HUES64 (cell line): ENCODE data around the gene ASIC4.

ENCODE experiments used
- H3K27ac ChIP-seq: 2 replicates; pipeline ENCODE4 v1.7.0; 2013; ENCODE audit warnings: low read depth, low read length, inconsistent platforms
- H3K27me3 ChIP-seq: 2 replicates; pipeline ENCODE4 v1.6.1; 2013; ENCODE audit warnings: mild to moderate bottlenecking, low read length; ENCODE audit not compliant: insufficient read depth
- H3K36me3 ChIP-seq: 2 replicates; pipeline ENCODE4 v1.6.1; 2013; ENCODE audit warnings: mild to moderate bottlenecking, low read length; ENCODE audit not compliant: insufficient read depth
- H3K4me1 ChIP-seq: 2 replicates; pipeline ENCODE4 v1.6.1; 2013; ENCODE audit warnings: mild to moderate bottlenecking, low read length, moderate library complexity; ENCODE audit not compliant: insufficient read depth
- H3K4me3 ChIP-seq: 2 replicates; pipeline ENCODE4 v1.5.1; 2013; ENCODE audit warnings: mild to moderate bottlenecking, low read length, moderate library complexity
- H3K9ac ChIP-seq: 2 replicates; pipeline ENCODE4 v1.6.1; 2013; ENCODE audit warnings: mild to moderate bottlenecking, low read depth, low read length
- H3K9me3 ChIP-seq: 2 replicates; pipeline ENCODE4 v1.6.1; 2013; ENCODE audit warnings: low read depth, low read length; ENCODE audit not compliant: insufficient read depth
- WGBS: fragments of 150-250, 120-280 bp; methylation state at CpG from one replicate; pipeline ENCODE4 v1.1.7; 2013; ENCODE audit warnings: missing lambda C conversion rate; 5-methylcytosine and 5-hydroxymethylcytosine counted together

The ASIC4 gene

DNA sequence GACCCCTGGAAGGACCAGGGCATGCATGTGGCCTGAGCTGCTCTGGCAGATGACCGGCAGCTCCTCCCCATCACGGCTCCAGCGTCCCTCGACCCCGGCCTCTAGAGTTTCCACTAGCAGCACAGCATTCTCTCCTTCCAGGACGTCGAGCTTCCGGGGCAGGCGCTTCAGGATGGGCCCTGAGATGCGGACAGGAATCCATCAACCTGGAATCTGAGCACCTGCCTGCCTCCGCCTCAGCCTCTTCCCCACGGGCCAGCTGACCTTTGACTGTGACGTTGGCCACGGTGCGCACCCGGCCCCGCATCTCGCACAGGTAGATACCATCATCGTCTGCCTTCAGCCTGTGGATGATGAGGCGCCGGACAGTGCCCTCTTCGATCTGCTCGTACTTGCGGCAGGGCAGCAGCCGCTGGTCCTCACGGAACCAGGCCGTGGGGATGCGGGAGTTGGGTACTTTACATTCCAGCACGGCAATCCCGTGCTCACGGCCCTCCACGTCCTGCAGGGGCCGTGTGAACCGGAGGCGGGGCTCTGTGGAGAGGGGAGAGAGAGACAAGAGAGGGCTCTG lies 53.6 kb downstream of the ASIC4 start:
- Histone ChIP-seq H3K4me1 (peaks cover 41% of the 10 kb centered on the region), H3K9ac (no peak overlapping the region), H3K36me3 (peaks cover 47% of the 10 kb centered on the region), H3K27ac (no peak overlapping the region), H3K9me3 (no peaks in the 10 kb centered on the region), H3K27me3 (peaks cover 13% of the 10 kb centered on the region), H3K4me3 (no peak overlapping the region)
- 92% methylated on average over 35 of the region's 35 CpGs for WGBS

DNA sequence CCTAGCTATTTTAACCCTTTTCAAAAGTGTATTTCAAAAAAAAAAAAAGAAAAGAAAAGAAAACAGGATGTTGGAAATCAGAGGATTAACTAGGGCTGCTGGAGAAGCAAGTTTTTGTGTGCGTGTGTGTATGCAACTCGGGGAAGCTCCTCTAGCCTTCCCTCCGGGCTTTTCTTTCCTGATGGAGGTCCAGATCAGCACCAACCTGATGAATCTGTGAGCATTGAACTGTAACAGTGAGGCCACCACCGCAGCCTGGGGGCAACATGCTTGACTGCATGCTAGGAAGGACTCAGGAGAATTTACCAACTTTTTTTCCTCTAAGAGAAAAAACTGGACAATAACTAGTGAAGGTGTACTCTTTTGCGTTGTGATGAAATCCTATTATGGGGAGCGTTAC lies 54.8 kb downstream of the ASIC4 start:
- Histone ChIP-seq H3K9me3 (no peaks in the 10 kb centered on the region), H3K27me3 (peaks cover 13% of the 10 kb centered on the region), H3K27ac (no peak overlapping the region), H3K4me3 (no peak overlapping the region), H3K36me3 (peaks cover 36% of the 10 kb centered on the region), H3K4me1 (peaks cover 41% of the 10 kb centered on the region), H3K9ac (no peak overlapping the region)
- 93% methylated on average over 6 of the region's 6 CpGs for WGBS

DNA sequence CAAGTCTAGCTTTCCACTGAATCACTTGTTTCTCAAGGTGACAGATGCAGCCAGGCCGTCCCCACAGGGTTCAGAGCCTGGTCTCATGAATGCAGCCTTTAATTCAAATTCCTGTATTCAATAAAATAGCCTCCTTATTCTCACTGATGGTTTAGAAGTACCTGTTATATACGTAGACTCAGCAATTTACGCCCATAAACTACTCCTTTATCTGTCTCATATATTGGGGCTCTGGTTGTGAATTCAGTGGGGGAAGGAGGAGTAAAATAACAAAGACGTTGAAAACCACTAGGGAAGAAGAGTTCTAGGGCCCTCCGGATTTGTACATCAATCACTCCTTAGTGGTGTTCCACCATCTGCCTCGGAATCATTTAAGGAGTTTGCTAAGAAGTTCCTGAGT lies 55.4 kb downstream of the ASIC4 start:
- peak overlapping the region; percentile 78 for H3K4me3 ChIP-seq

DNA sequence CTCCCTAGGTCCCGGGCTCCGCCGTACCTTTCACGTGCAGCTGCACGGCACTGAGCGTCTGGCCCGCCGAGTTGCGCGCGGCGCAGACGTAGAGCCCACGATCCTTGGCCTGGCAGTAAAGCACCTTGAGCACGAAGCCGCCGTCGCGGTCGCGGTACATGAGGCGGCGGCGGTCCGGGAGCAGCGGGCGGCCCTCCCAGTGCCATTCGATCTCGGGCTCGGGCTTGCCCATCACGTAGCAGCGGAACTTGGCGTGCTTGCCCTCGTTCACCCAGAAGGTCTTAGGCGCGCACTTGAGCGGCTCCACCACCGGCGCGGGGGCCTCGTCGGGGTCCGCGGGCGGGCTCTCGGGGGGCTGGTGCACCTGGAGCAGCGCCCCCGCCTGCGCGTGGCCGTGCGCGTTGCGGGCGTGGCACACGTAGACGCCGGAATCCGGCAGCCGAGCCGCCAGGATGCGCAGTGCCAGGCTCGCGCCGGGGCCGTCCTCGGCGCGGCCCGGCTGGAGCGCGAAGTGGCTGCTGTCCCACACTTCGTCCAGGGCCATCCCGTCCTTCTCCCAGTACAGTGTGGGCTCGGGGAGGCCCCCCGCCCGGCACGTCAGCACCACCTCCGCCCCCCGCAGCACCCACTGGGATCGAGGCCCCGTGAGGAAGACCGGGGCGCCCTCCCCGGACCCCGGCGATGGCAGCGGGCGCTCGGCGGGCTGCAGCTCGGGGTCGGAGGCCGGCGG lies 56.1 kb downstream of the ASIC4 start:
- peaks cover 13% of the 10 kb centered on the region for H3K27me3 ChIP-seq
- peaks cover 30% of the 10 kb centered on the region for H3K4me1 ChIP-seq
- no peaks in the 10 kb centered on the region for H3K9me3 ChIP-seq
- H3K36me3 ChIP-seq: peaks cover 26% of the 10 kb centered on the region
- WGBS: 7% methylated on average over 95 of the region's 95 CpGs
- H3K4me3 ChIP-seq: peak overlapping the region; percentile 78
- H3K9ac ChIP-seq: peak overlapping the region; percentile 84
- H3K27ac ChIP-seq: peak overlapping the region; percentile 23; the same call in 1 of the 2 replicates

More for the DNA sequence above, 55.4 kb downstream of the ASIC4 start:
- Histone ChIP-seq H3K9ac (no peak overlapping the region), H3K27ac (no peak overlapping the region), H3K27me3 (peaks cover 13% of the 10 kb centered on the region), H3K36me3 (peaks cover 30% of the 10 kb centered on the region), H3K4me1 (peaks cover 38% of the 10 kb centered on the region), H3K9me3 (no peaks in the 10 kb centered on the region)
- WGBS: 70% methylated on average over 4 of the region's 6 CpGs

DNA sequence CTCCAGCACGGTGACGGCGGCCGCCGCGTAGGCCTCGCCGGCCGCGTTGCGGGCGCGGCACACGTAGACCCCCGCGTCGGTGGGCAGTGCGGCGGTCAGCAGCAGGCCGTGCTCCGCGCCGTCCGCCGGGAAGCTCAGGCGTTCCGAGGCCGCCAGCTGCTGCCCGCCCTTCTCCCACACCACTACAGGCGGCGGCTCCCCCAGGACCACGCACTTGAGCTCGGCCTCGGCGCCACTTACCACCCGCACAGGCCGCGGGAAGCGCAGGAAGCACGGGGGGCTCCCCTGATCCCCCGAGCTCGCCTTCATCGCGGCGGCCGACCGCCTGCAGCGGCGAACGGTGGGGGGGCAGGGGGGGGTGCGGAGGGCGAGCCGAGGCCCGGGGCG lies 56.6 kb downstream of the ASIC4 start:
- Histone ChIP-seq H3K9me3 (no peaks in the 10 kb centered on the region), H3K27me3 (peaks cover 13% of the 10 kb centered on the region), H3K9ac (peak overlapping the region; percentile 84), H3K4me1 (peaks cover 25% of the 10 kb centered on the region), H3K4me3 (peak overlapping the region; percentile 78), H3K36me3 (peaks cover 26% of the 10 kb centered on the region), H3K27ac (peak overlapping the region; percentile 23; the same call in 1 of the 2 replicates)
- WGBS: under 1% methylated on average over 38 of the region's 55 CpGs

DNA sequence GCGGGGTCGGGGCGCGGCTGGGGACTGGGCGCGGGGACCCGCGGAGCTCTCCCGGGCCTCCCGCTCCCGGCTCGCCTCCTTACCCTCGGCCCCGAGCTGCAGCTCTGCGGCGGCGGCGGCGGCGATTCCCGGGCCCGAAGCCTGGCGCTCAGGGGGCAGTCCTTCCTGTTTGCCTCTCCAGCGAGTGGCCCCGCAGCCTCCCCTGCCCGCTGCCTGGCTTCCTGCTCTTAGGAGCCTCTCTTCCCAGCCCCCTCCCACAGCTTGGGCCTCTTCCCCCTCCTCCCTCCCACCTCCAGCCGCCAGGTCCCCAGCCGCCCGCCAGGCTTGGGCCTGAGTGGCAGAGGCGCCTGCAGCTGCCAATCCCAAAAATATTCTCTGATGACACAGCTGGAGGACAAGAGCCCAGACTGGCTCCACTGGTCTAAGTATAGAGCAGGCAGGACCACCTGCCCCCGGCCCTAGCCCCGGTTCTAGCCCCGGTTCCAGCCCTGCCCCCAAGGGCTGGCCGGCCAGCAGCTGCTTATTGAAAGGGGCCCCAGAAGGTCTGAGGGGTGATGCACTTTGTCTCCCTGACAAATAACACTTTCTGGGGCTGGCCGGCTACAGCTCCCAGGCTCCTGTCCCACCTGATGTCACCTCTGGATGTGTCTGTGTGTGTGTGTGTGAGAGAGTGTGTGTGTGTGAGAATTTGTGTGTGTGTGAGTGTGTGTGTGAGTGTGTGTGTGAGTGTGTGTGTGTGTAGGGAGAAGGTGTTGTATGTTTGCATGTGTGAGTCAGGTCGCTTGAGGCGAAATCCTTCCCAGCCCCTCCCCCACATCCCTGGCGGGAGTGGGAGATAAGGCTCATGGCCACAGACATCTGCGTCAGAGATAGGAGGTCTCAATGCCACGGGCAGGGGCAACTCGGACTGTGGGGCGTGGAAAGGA lies 57.3 kb downstream of the ASIC4 start, which contains the start of gene OBSL1:
TSS of gene OBSL1 (minus strand) at position 229 of the 926 bp plus-strand sequence. CDS start 307 bp downstream, outside the sequence.
- H3K4me3 ChIP-seq: peak within 1 kb of the TSS; percentile 78
- peaks cover 23% of the 10 kb centered on the region for H3K36me3 ChIP-seq
- peaks cover 13% of the 10 kb centered on the region for H3K27me3 ChIP-seq
- H3K9ac ChIP-seq: peak within 1 kb of the TSS; percentile 84
- H3K4me1 ChIP-seq: peaks cover 23% of the 10 kb centered on the region
- peak within 1 kb of the TSS; percentile 92 for H3K27ac ChIP-seq
- no peaks in the 10 kb centered on the region for H3K9me3 ChIP-seq
- 6% methylated on average over 40 of the region's 42 CpGs for WGBS

DNA sequence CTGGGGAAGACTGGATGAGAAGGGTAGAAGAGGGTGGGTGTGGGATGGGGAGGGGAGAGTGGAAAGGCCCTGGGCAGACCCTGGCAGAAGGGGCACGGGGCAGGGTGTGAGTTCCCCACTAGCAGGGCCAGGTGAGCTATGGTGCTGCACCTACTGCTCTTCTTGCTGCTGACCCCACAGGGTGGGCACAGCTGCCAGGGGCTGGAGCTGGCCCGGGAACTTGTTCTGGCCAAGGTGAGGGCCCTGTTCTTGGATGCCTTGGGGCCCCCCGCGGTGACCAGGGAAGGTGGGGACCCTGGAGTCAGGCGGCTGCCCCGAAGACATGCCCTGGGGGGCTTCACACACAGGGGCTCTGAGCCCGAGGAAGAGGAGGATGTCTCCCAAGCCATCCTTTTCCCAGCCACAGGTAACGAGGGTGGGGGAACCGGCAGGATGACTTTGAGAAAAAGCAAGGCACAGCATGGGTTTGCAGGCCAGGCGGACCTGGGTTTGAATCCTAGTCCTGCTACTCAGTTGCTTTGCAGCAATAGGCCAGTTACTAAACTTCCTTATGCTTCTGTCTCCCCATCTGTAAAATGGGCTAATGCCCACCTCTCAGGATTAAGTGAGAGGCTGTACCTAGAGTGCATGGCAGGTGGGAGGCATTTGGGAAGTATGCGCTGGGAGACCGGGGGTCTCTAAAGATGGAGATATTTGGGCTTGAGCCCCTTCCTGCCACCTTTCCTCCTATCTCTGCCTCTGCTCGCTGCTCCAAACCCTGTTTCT lies 58.1 kb downstream of the ASIC4 start, which contains the start of gene INHA:
TSS of gene INHA (plus strand) at position 74 of the 765 bp plus-strand sequence. CDS start at position 139, 65 bp downstream.
- H3K27ac ChIP-seq: peak within 1 kb of the TSS; percentile 92

DNA sequence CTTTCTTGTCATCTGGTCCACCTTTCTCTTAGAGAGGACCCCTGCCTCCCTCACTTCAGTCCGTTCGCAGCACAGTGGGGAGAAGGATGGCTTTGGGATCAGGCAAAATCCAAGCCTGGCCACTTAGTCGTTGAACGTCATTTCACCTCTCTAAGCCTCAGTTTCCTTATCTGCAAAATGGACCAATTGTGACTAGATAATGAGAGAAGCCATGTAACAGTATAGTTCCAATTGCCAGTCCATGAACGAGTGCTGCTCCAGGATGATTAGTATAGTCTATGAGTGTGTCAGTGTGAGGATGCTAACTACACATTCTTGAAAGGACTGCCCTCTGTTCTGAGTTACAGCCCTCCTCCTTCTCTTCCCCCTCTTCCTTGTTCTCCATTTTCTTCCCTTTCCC lies 58.9 kb downstream of the ASIC4 start:
- 89% methylated on average over 5 of the region's 5 CpGs for WGBS
- no peaks in the 10 kb centered on the region for H3K9me3 ChIP-seq
- H3K36me3 ChIP-seq: peaks cover 13% of the 10 kb centered on the region
- no peak overlapping the region for H3K9ac ChIP-seq
- H3K4me1 ChIP-seq: peaks cover 37% of the 10 kb centered on the region
- H3K27ac ChIP-seq: no peak overlapping the region
- H3K27me3 ChIP-seq: peaks cover 13% of the 10 kb centered on the region
- no peak overlapping the region for H3K4me3 ChIP-seq

More for the DNA sequence above, 58.1 kb downstream of the ASIC4 start, which contains the start of gene INHA:
- Histone ChIP-seq H3K4me3 (peak within 1 kb of the TSS; percentile 78), H3K9ac (peak within 1 kb of the TSS; percentile 84), H3K9me3 (no peaks in the 10 kb centered on the region), H3K4me1 (peaks cover 32% of the 10 kb centered on the region), H3K36me3 (peaks cover 20% of the 10 kb centered on the region), H3K27me3 (peaks cover 13% of the 10 kb centered on the region)
- WGBS: 84% methylated on average over 13 of the region's 13 CpGs

DNA sequence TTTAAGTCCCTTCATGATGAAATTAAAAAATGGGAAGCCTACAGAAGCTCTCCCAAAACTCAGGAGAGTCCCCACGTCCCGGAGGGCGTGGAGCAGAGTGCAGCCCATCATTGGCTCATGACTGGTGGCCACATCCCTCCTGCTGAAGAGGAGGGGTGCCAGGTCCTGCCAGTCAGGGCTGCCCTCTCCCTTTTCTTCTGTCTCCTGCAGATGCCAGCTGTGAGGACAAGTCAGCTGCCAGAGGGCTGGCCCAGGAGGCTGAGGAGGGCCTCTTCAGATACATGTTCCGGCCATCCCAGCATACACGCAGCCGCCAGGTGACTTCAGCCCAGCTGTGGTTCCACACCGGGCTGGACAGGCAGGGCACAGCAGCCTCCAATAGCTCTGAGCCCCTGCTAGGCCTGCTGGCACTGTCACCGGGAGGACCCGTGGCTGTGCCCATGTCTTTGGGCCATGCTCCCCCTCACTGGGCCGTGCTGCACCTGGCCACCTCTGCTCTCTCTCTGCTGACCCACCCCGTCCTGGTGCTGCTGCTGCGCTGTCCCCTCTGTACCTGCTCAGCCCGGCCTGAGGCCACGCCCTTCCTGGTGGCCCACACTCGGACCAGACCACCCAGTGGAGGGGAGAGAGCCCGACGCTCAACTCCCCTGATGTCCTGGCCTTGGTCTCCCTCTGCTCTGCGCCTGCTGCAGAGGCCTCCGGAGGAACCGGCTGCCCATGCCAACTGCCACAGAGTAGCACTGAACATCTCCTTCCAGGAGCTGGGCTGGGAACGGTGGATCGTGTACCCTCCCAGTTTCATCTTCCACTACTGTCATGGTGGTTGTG lies 60.4 kb downstream of the ASIC4 start:
- Histone ChIP-seq H3K9ac (no peak overlapping the region), H3K4me1 (peaks cover 38% of the 10 kb centered on the region), H3K9me3 (no peaks in the 10 kb centered on the region), H3K36me3 (peaks cover 3% of the 10 kb centered on the region), H3K27me3 (peaks cover 9% of the 10 kb centered on the region), H3K27ac (no peak overlapping the region), H3K4me3 (no peak overlapping the region)
- WGBS: 91% methylated on average over 22 of the region's 22 CpGs
